B cell (primary cell): ENCODE data around the gene SEMA7A.

ENCODE experiments used
- EZH2 ChIP-seq: IDR thresholded peaks from 2 replicates; pipeline ENCODE4 v1.6.1; 2012; ENCODE audit warnings: borderline replicate concordance, low read depth, mild to moderate bottlenecking, moderate library complexity, low read length; ENCODE audit not compliant: insufficient read depth, poor library complexity, severe bottlenecking
- TF ChIP-seq, protein P1 (sequence below): fragments of 200-600 bp; IDR thresholded peaks from one replicate; pipeline ENCODE4 v1.8.0; 2022; ENCODE audit warnings: antibody characterized with exemption, mild to moderate bottlenecking

DNA sequence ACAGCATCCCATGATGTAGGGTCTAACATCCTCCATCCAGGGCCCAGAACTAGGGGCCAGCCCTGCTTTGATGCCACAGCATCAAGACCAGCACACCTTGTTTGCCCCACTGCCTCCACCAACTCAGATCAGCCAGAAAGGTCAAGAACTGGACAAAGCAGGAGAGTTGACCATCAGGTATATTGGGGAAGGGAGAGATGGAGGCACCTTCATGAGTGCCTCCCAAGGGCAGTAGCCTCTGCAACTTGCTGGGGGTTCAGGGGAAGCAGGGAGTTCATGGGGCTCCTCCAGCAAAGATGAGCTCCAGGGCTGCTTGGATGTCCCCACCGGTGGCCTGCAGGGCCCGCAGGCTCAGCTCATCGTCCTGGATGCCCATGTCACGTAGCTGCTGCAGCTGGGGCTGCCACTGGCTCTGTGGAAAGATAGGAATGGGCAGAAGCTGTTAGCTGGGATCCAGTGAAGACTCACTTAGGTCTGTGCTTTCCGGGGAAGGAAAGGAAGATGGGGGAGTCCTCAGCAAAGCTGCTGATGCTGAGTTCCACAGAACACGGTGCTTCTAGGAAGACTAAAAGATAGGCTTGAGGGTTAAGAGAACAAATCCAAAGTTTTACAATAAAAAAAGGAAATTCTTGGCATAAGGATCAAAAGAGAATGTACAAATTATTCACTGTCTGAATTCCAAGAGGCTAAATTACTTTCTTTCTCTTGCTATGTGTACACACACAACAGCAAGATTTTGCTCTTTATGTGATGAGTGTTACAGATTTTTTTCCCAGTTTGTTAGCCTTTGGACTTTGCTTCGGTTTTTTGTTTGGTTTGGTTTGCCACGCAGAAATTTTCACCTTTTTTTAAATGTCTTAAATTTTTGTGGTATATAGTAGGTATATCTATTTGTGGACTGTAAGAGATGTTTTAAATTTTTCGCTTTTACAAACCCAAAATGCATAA, 12.3 kb upstream of the SEMA7A start:
- TF ChIP-seq, protein P1, sequence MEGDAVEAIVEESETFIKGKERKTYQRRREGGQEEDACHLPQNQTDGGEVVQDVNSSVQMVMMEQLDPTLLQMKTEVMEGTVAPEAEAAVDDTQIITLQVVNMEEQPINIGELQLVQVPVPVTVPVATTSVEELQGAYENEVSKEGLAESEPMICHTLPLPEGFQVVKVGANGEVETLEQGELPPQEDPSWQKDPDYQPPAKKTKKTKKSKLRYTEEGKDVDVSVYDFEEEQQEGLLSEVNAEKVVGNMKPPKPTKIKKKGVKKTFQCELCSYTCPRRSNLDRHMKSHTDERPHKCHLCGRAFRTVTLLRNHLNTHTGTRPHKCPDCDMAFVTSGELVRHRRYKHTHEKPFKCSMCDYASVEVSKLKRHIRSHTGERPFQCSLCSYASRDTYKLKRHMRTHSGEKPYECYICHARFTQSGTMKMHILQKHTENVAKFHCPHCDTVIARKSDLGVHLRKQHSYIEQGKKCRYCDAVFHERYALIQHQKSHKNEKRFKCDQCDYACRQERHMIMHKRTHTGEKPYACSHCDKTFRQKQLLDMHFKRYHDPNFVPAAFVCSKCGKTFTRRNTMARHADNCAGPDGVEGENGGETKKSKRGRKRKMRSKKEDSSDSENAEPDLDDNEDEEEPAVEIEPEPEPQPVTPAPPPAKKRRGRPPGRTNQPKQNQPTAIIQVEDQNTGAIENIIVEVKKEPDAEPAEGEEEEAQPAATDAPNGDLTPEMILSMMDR, result no peak
- no peak for TF ChIP-seq EZH2
